ENCODE measurements around the gene TMEM30B. TPM values are rescaled to one million over a fixed set of nuclear protein-coding genes. Genes with fewer than 3 reads are reported as not detected.
"Not testable (repeated sequence)": the region's sequence is repeated elsewhere in the genome, so short reads cannot be mapped to it uniquely, and the experiment has no call there.

TMEM30B gene
- total and polyA plus RNA-seq, 8 donors: 11.2 to 52.2 (median 16.6) TPM

GRCh38 chr14:61323970-61324369 is 42.8 kb upstream of the TMEM30B start:
- H3K9me3 ChIP-seq: no peaks in the 10 kb centered on the region
- peak overlapping the region in 4 of 5 donors; percentile 37 to 87 (median 81) for H3K27ac ChIP-seq
- TF ChIP-seq EP300 (IDR thresholded peaks at IDR 0.05): no peak
- peaks cover 4 to 27% (median 19%) of the 10 kb centered on the region in 4 donors for H3K4me1 ChIP-seq
- intact Hi-C loops (cut with DNase I; ENCODE audit: low total_unique reads): no loop called here
- peaks cover 0 to 32% (median 10%) of the 10 kb centered on the region in 3 donors for H3K27me3 ChIP-seq
- WGBS, 5 donors: 69 to 78% (median 72%) methylated on average over 6 of the region's 6 CpGs
- DNase-seq: no peak
- H3K36me3 ChIP-seq: no peaks in the 10 kb centered on the region
- H3K4me3 ChIP-seq: peak overlapping the region; percentile 2 to 71 (median 36)

GRCh38 chr14:61322799-61323290 is 41.7 kb upstream of the TMEM30B start:
- TF ChIP-seq EP300 (IDR thresholded peaks at IDR 0.05) (no peak), POLR2AphosphoS5 (IDR thresholded peaks at IDR 0.05) (no peak), CTCF (IDR thresholded peaks at IDR 0.05) (no peak), POLR2A (IDR thresholded peaks at IDR 0.05) (no peak)
- Histone ChIP-seq H3K36me3 (no peaks in the 10 kb centered on the region), H3K4me3 (peak overlapping the region; percentile 59 to 71 (median 67)), H3K4me1 (peaks cover 4 to 27% (median 19%) of the 10 kb centered on the region in 4 donors), H3K9me3 (no peaks in the 10 kb centered on the region), H3K27ac (peak overlapping the region; percentile 68 to 87 (median 80)), H3K27me3 (peaks cover 0 to 35% (median 10%) of the 10 kb centered on the region in 3 donors)
- WGBS, 5 donors: 7 to 12% (median 7%) methylated on average over 13 of the region's 13 CpGs
- intact Hi-C loops (cut with DNase I; ENCODE audit: low total_unique reads): no loop called here
- peak in 1 of 2 donors; percentile 53 for DNase-seq

DNA sequence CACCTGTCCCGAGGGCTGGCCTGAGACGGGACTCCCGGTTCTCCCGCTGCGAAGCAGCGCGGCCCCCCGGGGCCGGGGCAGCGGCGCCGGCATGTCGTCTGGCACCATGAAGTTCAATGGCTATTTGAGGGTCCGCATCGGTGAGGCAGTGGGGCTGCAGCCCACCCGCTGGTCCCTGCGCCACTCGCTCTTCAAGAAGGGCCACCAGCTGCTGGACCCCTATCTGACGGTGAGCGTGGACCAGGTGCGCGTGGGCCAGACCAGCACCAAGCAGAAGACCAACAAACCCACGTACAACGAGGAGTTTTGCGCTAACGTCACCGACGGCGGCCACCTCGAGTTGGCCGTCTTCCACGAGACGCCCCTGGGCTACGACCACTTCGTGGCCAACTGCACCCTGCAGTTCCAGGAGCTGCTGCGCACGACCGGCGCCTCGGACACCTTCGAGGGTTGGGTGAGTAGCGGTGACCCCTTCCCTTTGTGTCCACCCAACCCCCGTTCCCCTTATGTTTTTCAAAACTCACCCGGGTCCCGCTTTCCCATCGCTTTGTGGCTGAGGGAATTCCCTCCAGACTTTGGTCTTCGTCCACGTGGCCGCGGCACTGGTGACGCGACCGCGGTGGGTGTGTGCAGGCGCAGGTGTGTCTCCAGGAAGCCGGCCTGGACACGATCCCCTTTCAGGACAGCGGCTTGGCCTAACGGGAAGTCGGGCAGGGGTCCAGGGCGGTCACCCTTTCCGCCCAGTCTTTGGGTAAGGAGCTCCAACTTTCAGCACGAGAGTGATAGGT is 41.1 kb upstream of the TMEM30B start:
- intact Hi-C loops (cut with DNase I; ENCODE audit: low total_unique reads): no loop called here
- peaks cover 4 to 27% (median 19%) of the 10 kb centered on the region in 4 donors for H3K4me1 ChIP-seq
- TF ChIP-seq POLR2A (IDR thresholded peaks at IDR 0.05) (no peak), POLR2AphosphoS5 (IDR thresholded peaks at IDR 0.05) (peak; percentile 17 to 25 (median 19))
- no peaks in the 10 kb centered on the region for H3K36me3 ChIP-seq
- peak; percentile 73 to 83 for DNase-seq
- peaks cover 0 to 35% (median 10%) of the 10 kb centered on the region in 3 donors for H3K27me3 ChIP-seq
- 0 to 5% (median 2%) methylated on average over 37 to 63 of the region's 63 CpGs for WGBS, 5 donors
- peak overlapping the region; percentile 68 to 87 (median 80) for H3K27ac ChIP-seq
- H3K9me3 ChIP-seq: no peaks in the 10 kb centered on the region
- peak overlapping the region; percentile 59 to 71 (median 67) for H3K4me3 ChIP-seq

- H3K36me3 ChIP-seq: no peaks in the 10 kb centered on the region
- H3K9me3 ChIP-seq: no peaks in the 10 kb centered on the region
- intact Hi-C loops (cut with DNase I; ENCODE audit: low total_unique reads): no loop called here
- peak within 1 kb of the TSS; percentile 68 to 87 (median 80) for H3K27ac ChIP-seq
- H3K4me1 ChIP-seq: peaks cover 4 to 27% (median 19%) of the 10 kb centered on the region in 4 donors
- DNase-seq: peak; percentile 76 to 92
- TF ChIP-seq POLR2A (IDR thresholded peaks at IDR 0.05) (no peak), EP300 (IDR thresholded peaks at IDR 0.05) (no peak), POLR2AphosphoS5 (IDR thresholded peaks at IDR 0.05) (peak in 2 of 3 donors; percentile 54 to 63)
- peak within 1 kb of the TSS; percentile 59 to 71 (median 67) for H3K4me3 ChIP-seq
- WGBS, 5 donors: 0 to 1% (median 1%) methylated on average over 33 to 65 of the region's 66 CpGs
- H3K27me3 ChIP-seq: peaks cover 0 to 35% (median 10%) of the 10 kb centered on the region in 3 donors
These were observed 40.4 kb upstream of the TMEM30B start, which contains the start of gene PRKCH for GRCh38 chr14:61321385-61322010. PRKCH (plus strand) TSS chr14:61321579; CDS start chr14:61322102, 523 bp downstream.

- Histone ChIP-seq H3K27me3 (peaks cover 0 to 35% (median 10%) of the 10 kb centered on the region in 3 donors), H3K9me3 (no peaks in the 10 kb centered on the region), H3K4me1 (peaks cover 4 to 27% (median 19%) of the 10 kb centered on the region in 4 donors), H3K27ac (peak overlapping the region; percentile 68 to 87 (median 80)), H3K4me3 (peak overlapping the region; percentile 59 to 71 (median 67)), H3K36me3 (no peaks in the 10 kb centered on the region)
- no peak for TF ChIP-seq POLR2A (IDR thresholded peaks at IDR 0.05)
- no peak for TF ChIP-seq EP300 (IDR thresholded peaks at IDR 0.05)
- TF ChIP-seq CTCF (IDR thresholded peaks at IDR 0.05): no peak
- no peak for TF ChIP-seq POLR2AphosphoS5 (IDR thresholded peaks at IDR 0.05)
- DNase-seq: peak in 1 of 2 donors; percentile 46
- intact Hi-C loops (cut with DNase I; ENCODE audit: low total_unique reads): no loop called here
- WGBS, 5 donors: 23 to 68% (median 30%) methylated on average over 10 to 29 of the region's 29 CpGs
These were observed 39.8 kb upstream of the TMEM30B start for GRCh38 chr14:61320806-61321384.

- H3K4me3 ChIP-seq; H3K9me3 ChIP-seq; intact Hi-C loops (cut with DNase I; ENCODE audit: low total_unique reads); H3K36me3 ChIP-seq; H3K27ac ChIP-seq; DNase-seq: not testable (repeated sequence)
- 87 to 94% (median 88%) methylated on average over 16 of the region's 16 CpGs for WGBS, 5 donors
- Histone ChIP-seq H3K4me1 (peaks cover 4 to 27% (median 19%) of the 10 kb centered on the region in 4 donors), H3K27me3 (peaks cover 0 to 35% (median 10%) of the 10 kb centered on the region in 3 donors)
These were observed 39.0 kb upstream of the TMEM30B start for GRCh38 chr14:61320170-61320569.
